ENCODE measurements around the gene IRX4. TPM values are rescaled to one million over a fixed set of nuclear protein-coding genes. Genes with fewer than 3 reads are reported as not detected.

The IRX4 gene
- total RNA-seq, 1 experiment from 2014 or later: 16.5 TPM

GRCh38 chr5:1899201-1899600 is 16.5 kb upstream of the IRX4 start:
- H3K36me3 ChIP-seq (ENCODE audit: control insufficient read depth in 1 of 2, insufficient read depth in 2 of 2, low read length in 2 of 2): no peaks in the 10 kb centered on the region
- no peaks in the 10 kb centered on the region for H3K79me2 ChIP-seq (ENCODE audit: insufficient read depth, low read length)
- ChIA-PET RAD21 (ENCODE audit: low non-redundant PET in 1 of 2, low total read pairs in 2 of 2, uncharacterized antibody in 2 of 2, unreplicated experiment in 2 of 2) (no interaction called here), POLR2A (no interaction called here), CTCF (no interaction called here)
- ATAC-seq (no peak), DNase-seq (ENCODE audit: low read depth, low spot score) (no peak)
- no peak overlapping the region for H3K4me2 ChIP-seq (ENCODE audit: low read length)
- no peaks in the 10 kb centered on the region for H3K27me3 ChIP-seq (ENCODE audit: insufficient read depth, low read length)
- no peak overlapping the region for H3K9ac ChIP-seq (ENCODE audit: low read length)
- no peaks in the 10 kb centered on the region for H4K20me1 ChIP-seq (ENCODE audit: insufficient read depth)
- no peak overlapping the region for H3K4me3 ChIP-seq (replicated peaks in 1 of 2; ENCODE audit: low read depth in 1 of 2, low read length in 2 of 2)
- BruUV-seq (replicated peaks): no TSS peak
- H3K27ac ChIP-seq (ENCODE audit: low read depth, low read length): no peak overlapping the region
- TF ChIP-seq YY1 (IDR thresholded peaks at IDR 0.05; ENCODE audit: extremely low read depth, insufficient replicate concordance, low read depth, low read length): no peak
- no peak for TF ChIP-seq ZNF274 (IDR thresholded peaks at IDR 0.05; ENCODE audit: low read depth, low read length)
- no peak for TF ChIP-seq ELF1 (IDR thresholded peaks at IDR 0.05; ENCODE audit: borderline replicate concordance, low read depth)
- TF ChIP-seq, protein P1, sequence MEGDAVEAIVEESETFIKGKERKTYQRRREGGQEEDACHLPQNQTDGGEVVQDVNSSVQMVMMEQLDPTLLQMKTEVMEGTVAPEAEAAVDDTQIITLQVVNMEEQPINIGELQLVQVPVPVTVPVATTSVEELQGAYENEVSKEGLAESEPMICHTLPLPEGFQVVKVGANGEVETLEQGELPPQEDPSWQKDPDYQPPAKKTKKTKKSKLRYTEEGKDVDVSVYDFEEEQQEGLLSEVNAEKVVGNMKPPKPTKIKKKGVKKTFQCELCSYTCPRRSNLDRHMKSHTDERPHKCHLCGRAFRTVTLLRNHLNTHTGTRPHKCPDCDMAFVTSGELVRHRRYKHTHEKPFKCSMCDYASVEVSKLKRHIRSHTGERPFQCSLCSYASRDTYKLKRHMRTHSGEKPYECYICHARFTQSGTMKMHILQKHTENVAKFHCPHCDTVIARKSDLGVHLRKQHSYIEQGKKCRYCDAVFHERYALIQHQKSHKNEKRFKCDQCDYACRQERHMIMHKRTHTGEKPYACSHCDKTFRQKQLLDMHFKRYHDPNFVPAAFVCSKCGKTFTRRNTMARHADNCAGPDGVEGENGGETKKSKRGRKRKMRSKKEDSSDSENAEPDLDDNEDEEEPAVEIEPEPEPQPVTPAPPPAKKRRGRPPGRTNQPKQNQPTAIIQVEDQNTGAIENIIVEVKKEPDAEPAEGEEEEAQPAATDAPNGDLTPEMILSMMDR (IDR thresholded peaks at IDR 0.05 in 2 of 3, conservative IDR thresholded peaks at IDR 0.05 in 1 of 3; ENCODE audit: borderline replicate concordance in 1 of 3, insufficient read depth in 1 of 3, low read depth in 2 of 3, low read length in 2 of 3): no peak
- TF ChIP-seq, protein P2, sequence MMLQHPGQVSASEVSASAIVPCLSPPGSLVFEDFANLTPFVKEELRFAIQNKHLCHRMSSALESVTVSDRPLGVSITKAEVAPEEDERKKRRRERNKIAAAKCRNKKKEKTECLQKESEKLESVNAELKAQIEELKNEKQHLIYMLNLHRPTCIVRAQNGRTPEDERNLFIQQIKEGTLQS (IDR thresholded peaks at IDR 0.05): no peak
- TF ChIP-seq MAX (IDR thresholded peaks at IDR 0.05): no peak
- no peak for TF ChIP-seq FOSL1 (IDR thresholded peaks at IDR 0.05; ENCODE audit: low read depth)
- no peak for TF ChIP-seq TCF7L2 (IDR thresholded peaks at IDR 0.05; ENCODE audit: borderline replicate concordance, extremely low read depth, insufficient read depth, insufficient read length)
- TF ChIP-seq, protein P3, sequence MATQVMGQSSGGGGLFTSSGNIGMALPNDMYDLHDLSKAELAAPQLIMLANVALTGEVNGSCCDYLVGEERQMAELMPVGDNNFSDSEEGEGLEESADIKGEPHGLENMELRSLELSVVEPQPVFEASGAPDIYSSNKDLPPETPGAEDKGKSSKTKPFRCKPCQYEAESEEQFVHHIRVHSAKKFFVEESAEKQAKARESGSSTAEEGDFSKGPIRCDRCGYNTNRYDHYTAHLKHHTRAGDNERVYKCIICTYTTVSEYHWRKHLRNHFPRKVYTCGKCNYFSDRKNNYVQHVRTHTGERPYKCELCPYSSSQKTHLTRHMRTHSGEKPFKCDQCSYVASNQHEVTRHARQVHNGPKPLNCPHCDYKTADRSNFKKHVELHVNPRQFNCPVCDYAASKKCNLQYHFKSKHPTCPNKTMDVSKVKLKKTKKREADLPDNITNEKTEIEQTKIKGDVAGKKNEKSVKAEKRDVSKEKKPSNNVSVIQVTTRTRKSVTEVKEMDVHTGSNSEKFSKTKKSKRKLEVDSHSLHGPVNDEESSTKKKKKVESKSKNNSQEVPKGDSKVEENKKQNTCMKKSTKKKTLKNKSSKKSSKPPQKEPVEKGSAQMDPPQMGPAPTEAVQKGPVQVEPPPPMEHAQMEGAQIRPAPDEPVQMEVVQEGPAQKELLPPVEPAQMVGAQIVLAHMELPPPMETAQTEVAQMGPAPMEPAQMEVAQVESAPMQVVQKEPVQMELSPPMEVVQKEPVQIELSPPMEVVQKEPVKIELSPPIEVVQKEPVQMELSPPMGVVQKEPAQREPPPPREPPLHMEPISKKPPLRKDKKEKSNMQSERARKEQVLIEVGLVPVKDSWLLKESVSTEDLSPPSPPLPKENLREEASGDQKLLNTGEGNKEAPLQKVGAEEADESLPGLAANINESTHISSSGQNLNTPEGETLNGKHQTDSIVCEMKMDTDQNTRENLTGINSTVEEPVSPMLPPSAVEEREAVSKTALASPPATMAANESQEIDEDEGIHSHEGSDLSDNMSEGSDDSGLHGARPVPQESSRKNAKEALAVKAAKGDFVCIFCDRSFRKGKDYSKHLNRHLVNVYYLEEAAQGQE (IDR thresholded peaks at IDR 0.05; ENCODE audit: low read depth): no peak
- no peak for TF ChIP-seq POLR2AphosphoS5 (IDR thresholded peaks at IDR 0.05; ENCODE audit: low read depth, low read length)
- no peak for TF ChIP-seq EZH2 (IDR thresholded peaks at IDR 0.05)
- no peak for TF ChIP-seq SP1 (IDR thresholded peaks at IDR 0.05; ENCODE audit: low read depth)
- TF ChIP-seq EGR1 (IDR thresholded peaks at IDR 0.05; ENCODE audit: low read depth): no peak
- no peak for TF ChIP-seq CBX3 (IDR thresholded peaks at IDR 0.05; ENCODE audit: low read depth)
- TF ChIP-seq SIN3A (IDR thresholded peaks at IDR 0.05; ENCODE audit: low read depth): no peak
- intact Hi-C loops (cut with micrococcal nuclease): no loop called here
- H3K4me1 ChIP-seq (ENCODE audit: control insufficient read depth in 1 of 2, insufficient read depth in 2 of 2, low read length in 2 of 2): no peaks in the 10 kb centered on the region
- H2AFZ ChIP-seq (ENCODE audit: low read depth, low read length, poor library complexity, severe bottlenecking): no peak overlapping the region
- H3K9me3 ChIP-seq (ENCODE audit: control insufficient read depth in 1 of 2, insufficient read depth in 1 of 2, low read depth in 1 of 2, low read length in 2 of 2): no peaks in the 10 kb centered on the region
- H3K9me2 ChIP-seq (ENCODE audit: insufficient read depth): no peaks in the 10 kb centered on the region

Measured in HCT116 (cell line).